ENCODE measurements around the gene NELFCD.
A peak's percentile ranks its signal among the peaks of the same experiment; 100 is the strongest.

Gene NELFCD

DNA sequence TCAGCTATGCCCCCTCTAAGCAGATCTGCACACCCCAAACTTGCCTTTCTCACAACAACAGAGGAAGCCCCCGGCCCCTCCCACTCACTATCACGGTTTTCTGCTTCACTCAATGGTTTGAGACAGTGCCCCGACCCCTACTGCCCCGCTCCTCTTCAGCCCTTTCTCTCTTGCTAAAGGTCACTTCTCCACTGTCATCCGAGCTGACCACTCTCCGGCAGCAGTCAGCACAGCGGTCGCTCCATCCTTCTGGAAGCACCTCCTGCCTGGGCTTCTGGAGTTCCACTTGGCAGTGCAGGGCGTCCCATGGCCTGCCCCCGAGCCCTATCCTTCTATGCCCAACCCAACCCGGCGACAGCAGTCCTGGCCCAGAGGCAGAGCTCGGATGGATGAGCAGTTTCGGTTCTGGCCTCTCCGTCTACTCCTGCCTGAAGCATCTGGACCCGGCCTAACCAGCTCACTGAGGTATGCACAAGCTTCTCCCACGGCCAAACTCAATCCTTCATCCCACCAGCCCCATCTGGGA lies 21.9 kb downstream of the NELFCD start:
- Histone ChIP-seq H3K4me3 (replicated peaks; ENCODE audit: insufficient read depth, low read length) (no peak overlapping the region), H3K27me3 (ENCODE audit: insufficient read depth, poor library complexity, severe bottlenecking) (no peaks in the 10 kb centered on the region), H3K27ac (replicated peaks) (no peak overlapping the region)
- TF ChIP-seq SPI1 (IDR thresholded peaks at IDR 0.05; ENCODE audit: borderline replicate concordance, low read depth): no peak
- no peak for TF ChIP-seq POLR2AphosphoS5 (IDR thresholded peaks at IDR 0.05; ENCODE audit: low read depth)
- no peak for TF ChIP-seq GABPA (IDR thresholded peaks at IDR 0.05; ENCODE audit: low read depth)
- TF ChIP-seq, protein P1, sequence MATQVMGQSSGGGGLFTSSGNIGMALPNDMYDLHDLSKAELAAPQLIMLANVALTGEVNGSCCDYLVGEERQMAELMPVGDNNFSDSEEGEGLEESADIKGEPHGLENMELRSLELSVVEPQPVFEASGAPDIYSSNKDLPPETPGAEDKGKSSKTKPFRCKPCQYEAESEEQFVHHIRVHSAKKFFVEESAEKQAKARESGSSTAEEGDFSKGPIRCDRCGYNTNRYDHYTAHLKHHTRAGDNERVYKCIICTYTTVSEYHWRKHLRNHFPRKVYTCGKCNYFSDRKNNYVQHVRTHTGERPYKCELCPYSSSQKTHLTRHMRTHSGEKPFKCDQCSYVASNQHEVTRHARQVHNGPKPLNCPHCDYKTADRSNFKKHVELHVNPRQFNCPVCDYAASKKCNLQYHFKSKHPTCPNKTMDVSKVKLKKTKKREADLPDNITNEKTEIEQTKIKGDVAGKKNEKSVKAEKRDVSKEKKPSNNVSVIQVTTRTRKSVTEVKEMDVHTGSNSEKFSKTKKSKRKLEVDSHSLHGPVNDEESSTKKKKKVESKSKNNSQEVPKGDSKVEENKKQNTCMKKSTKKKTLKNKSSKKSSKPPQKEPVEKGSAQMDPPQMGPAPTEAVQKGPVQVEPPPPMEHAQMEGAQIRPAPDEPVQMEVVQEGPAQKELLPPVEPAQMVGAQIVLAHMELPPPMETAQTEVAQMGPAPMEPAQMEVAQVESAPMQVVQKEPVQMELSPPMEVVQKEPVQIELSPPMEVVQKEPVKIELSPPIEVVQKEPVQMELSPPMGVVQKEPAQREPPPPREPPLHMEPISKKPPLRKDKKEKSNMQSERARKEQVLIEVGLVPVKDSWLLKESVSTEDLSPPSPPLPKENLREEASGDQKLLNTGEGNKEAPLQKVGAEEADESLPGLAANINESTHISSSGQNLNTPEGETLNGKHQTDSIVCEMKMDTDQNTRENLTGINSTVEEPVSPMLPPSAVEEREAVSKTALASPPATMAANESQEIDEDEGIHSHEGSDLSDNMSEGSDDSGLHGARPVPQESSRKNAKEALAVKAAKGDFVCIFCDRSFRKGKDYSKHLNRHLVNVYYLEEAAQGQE (IDR thresholded peaks at IDR 0.05; ENCODE audit: insufficient replicate concordance, low read depth): no peak
- TF ChIP-seq, protein P2, sequence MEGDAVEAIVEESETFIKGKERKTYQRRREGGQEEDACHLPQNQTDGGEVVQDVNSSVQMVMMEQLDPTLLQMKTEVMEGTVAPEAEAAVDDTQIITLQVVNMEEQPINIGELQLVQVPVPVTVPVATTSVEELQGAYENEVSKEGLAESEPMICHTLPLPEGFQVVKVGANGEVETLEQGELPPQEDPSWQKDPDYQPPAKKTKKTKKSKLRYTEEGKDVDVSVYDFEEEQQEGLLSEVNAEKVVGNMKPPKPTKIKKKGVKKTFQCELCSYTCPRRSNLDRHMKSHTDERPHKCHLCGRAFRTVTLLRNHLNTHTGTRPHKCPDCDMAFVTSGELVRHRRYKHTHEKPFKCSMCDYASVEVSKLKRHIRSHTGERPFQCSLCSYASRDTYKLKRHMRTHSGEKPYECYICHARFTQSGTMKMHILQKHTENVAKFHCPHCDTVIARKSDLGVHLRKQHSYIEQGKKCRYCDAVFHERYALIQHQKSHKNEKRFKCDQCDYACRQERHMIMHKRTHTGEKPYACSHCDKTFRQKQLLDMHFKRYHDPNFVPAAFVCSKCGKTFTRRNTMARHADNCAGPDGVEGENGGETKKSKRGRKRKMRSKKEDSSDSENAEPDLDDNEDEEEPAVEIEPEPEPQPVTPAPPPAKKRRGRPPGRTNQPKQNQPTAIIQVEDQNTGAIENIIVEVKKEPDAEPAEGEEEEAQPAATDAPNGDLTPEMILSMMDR (IDR thresholded peaks at IDR 0.05; ENCODE audit: insufficient read depth, low read length): no peak
- DNase-seq (ENCODE audit: low read depth in 1 of 2, low spot score in 1 of 2): no peak

DNA sequence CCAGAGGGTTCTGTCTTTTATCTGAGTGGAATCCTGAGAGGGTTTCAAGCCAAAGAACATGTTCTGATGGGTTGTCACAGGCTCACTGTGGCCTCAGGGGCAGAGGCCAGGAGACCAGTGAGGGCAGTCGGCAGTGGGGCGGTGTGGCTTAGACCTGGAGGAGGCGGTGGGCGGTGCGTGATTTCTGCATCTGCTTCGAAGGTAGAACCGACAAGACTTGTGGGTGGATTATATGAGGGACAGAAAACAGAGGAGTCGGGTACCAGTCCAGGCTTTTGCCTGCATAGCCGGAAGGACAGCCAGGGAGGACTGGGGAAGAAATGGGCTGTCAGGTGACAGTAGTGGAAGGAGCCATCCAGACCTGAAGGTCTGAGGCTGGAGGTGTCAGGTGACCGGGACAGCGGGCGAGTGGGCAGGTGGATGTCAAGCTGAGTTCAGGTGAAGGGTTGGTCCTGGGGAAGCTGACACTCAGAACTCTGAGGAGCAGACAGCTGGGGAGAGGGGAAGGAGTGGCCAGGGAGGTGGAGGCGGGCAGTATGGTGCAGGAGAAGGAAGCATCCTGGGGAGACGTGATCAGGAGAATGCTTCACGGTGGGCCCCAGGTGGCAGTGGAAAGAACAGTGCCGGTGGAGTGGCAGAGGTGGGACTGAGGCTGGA lies 22.9 kb downstream of the NELFCD start:
- Histone ChIP-seq H3K27ac (replicated peaks) (peak overlapping the region; percentile 53), H3K27me3 (ENCODE audit: insufficient read depth, poor library complexity, severe bottlenecking) (no peaks in the 10 kb centered on the region), H3K4me3 (replicated peaks; ENCODE audit: insufficient read depth, low read length) (peak overlapping the region; percentile 59)
- no peak for DNase-seq (ENCODE audit: low read depth in 1 of 2, low spot score in 1 of 2)
- TF ChIP-seq, protein P1 (IDR thresholded peaks at IDR 0.05; ENCODE audit: insufficient replicate concordance, low read depth): no peak
- TF ChIP-seq GABPA (IDR thresholded peaks at IDR 0.05; ENCODE audit: low read depth) (no peak), SPI1 (IDR thresholded peaks at IDR 0.05; ENCODE audit: borderline replicate concordance, low read depth) (no peak), POLR2AphosphoS5 (IDR thresholded peaks at IDR 0.05; ENCODE audit: low read depth) (no peak)
- TF ChIP-seq, protein P2 (IDR thresholded peaks at IDR 0.05; ENCODE audit: insufficient read depth, low read length): no peak

DNA sequence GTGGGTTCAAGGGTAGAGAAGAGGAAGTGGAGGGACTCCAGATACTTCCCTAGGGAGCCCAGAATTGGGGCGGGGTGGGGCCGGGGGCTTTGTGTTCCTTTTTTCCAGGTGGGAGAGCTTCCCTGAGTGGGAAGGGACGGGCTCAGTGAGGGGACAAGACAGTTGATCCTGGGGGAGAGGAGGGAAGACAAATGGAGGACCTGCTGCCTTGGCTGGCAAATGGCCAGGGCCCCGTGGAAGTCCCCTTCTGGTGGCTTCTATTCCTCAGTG lies 23.4 kb downstream of the NELFCD start:
- H3K4me3 ChIP-seq (replicated peaks; ENCODE audit: insufficient read depth, low read length): peak overlapping the region; percentile 59
- peak overlapping the region; percentile 53 for H3K27ac ChIP-seq (replicated peaks)

DNA sequence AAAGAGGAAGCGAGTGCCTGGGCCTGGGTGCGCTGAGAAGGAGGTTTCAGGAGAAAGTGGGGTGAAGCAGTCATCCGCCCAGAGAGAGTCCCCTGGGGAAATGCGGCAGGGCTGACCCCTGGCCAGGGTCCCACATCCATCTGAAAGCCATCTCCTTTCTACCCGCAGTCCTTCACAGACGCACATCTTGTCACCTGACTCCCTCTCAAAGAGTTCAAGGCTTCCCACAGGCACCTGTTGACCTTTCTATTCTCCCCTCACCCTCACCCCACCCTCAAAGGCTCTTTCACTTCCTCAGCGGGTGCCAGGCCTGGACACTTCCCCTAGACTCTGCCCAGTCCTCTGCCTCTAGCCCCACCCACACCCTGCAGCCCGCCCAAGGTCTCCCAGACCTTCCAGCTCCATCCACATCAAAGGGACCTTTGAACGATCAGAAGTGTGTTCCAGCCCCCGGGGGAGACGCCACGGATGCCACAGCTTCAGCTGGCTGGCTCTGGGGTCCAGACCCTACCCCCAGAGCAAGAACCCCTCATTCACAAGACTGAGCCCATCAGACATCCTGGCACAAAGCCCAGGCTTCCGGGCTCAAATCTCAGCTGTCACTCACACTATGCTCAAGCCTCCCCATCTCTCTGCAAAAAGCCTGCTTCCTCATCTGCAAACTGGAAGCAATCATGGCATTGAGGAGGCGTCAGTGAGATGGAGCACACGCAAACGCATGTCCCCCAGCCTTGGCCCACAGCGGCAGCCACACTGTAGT lies 23.9 kb downstream of the NELFCD start:
- H3K4me3 ChIP-seq (replicated peaks; ENCODE audit: insufficient read depth, low read length): peak overlapping the region; percentile 59
- peak overlapping the region; percentile 53 for H3K27ac ChIP-seq (replicated peaks)
- peak; percentile 82 to 83 for DNase-seq (ENCODE audit: low read depth in 1 of 2, low spot score in 1 of 2)
- no peaks in the 10 kb centered on the region for H3K27me3 ChIP-seq (ENCODE audit: insufficient read depth, poor library complexity, severe bottlenecking)
- 0 out of 2 replicates have a peak, but pooled peaks have one; percentile 21 for TF ChIP-seq POLR2AphosphoS5 (IDR thresholded peaks at IDR 0.05; ENCODE audit: low read depth)
- TF ChIP-seq GABPA (IDR thresholded peaks at IDR 0.05; ENCODE audit: low read depth): no peak
- TF ChIP-seq, protein P2 (IDR thresholded peaks at IDR 0.05; ENCODE audit: insufficient read depth, low read length): no peak
- TF ChIP-seq, protein P1 (IDR thresholded peaks at IDR 0.05; ENCODE audit: insufficient replicate concordance, low read depth): no peak
- TF ChIP-seq SPI1 (IDR thresholded peaks at IDR 0.05; ENCODE audit: borderline replicate concordance, low read depth): peak; percentile 22; the same call in 1 of the 2 replicates

More for the DNA sequence above, 23.4 kb downstream of the NELFCD start:
- DNase-seq (ENCODE audit: low read depth in 1 of 2, low spot score in 1 of 2): peak in 1 of 2 experiments; percentile 72
- TF ChIP-seq SPI1 (IDR thresholded peaks at IDR 0.05; ENCODE audit: borderline replicate concordance, low read depth) (peak; percentile 35), GABPA (IDR thresholded peaks at IDR 0.05; ENCODE audit: low read depth) (no peak)
- H3K27me3 ChIP-seq (ENCODE audit: insufficient read depth, poor library complexity, severe bottlenecking): no peaks in the 10 kb centered on the region
